OCI-LY7 (cell line): Measurements from ENCODE around the gene LRRC74A. TPM values are rescaled to one million over a fixed set of nuclear protein-coding genes. Genes with fewer than 3 reads are reported as not detected.

Source experiments
- BruUV-seq: library from RNA; stranded (reverse); fragments of 400-500 nt; replicated peaks from 2 replicates; lab custom pipeline; 2021; lab: Mats Ljungman, UMichigan
- CTCF ChIA-PET: fragments of 300-600 bp; sonication (Branson Sonifier 250); formaldehyde crosslinking; loops from one replicate; lab custom pipeline; 2022; ENCODE audit warnings: antibody characterized with exemption; ENCODE audit not compliant: unreplicated experiment; lab: Charles Lee
- POLR2A ChIA-PET: fragments of 300-600 bp; sonication (Branson Sonifier 250); formaldehyde crosslinking; loops from one replicate; lab custom pipeline; 2022; ENCODE audit warnings: antibody characterized with exemption; lab: Charles Lee
- DNase-seq: peaks from one replicate; pipeline ENCODE4 v3.0.0-alpha.2; 2015; ENCODE audit warnings: low spot score
- H2AFZ ChIP-seq: fragments of 200-600 bp; sonication (generic), shearing (Covaris generic); 2 replicates; pipeline ENCODE4 v1.6.1; 2014; ENCODE audit warnings: mild to moderate bottlenecking, antibody characterized with exemption, low read length, moderate library complexity
- H3K27ac ChIP-seq: fragments of 200-600 bp; sonication (generic); 2 replicates; pipeline ENCODE4 v1.5.1; 2014; ENCODE audit warnings: mixed run types, low read depth, mild to moderate bottlenecking, moderate library complexity, low read length, inconsistent platforms; ENCODE audit not compliant: poor library complexity, severe bottlenecking
- H3K36me3 ChIP-seq: fragments of 200-600 bp; sonication (generic); 2 replicates; pipeline ENCODE4 v1.6.1; 2014; ENCODE audit warnings: mild to moderate bottlenecking, antibody characterized with exemption, low read length, moderate library complexity, mixed read lengths; ENCODE audit not compliant: insufficient read depth
- H3K4me1 ChIP-seq: fragments of 200-600 bp; sonication (generic); 2 replicates; pipeline ENCODE4 v1.5.1; 2014; ENCODE audit warnings: mild to moderate bottlenecking, low read length; ENCODE audit not compliant: insufficient read depth, poor library complexity, severe bottlenecking
- H3K4me2 ChIP-seq: fragments of 200-600 bp; sonication (generic); 2 replicates; pipeline ENCODE4 v1.6.1; 2014; ENCODE audit warnings: mild to moderate bottlenecking, low read length
- H3K4me3 ChIP-seq: fragments of 200-600 bp; sonication (generic); 2 replicates; pipeline ENCODE4 v1.5.1; 2014; ENCODE audit warnings: mild to moderate bottlenecking, low read depth, low read length; ENCODE audit not compliant: poor library complexity, severe bottlenecking
- H3K79me2 ChIP-seq: fragments of 200-600 bp; sonication (generic); 2 replicates; pipeline ENCODE4 v1.6.1; 2016; ENCODE audit warnings: low read depth, mild to moderate bottlenecking, low read length, moderate library complexity, mixed read lengths; ENCODE audit not compliant: insufficient read depth
- H3K9me2 ChIP-seq: fragments of 200-600 bp; sonication (generic); 2 replicates; pipeline ENCODE4 v1.6.1; 2016; ENCODE audit warnings: mild to moderate bottlenecking, low read length, mixed read lengths; ENCODE audit not compliant: insufficient read depth
- H3K9me3 ChIP-seq: fragments of 200-600 bp; sonication (generic); 2 replicates; pipeline ENCODE4 v1.6.1; 2014; ENCODE audit warnings: mild to moderate bottlenecking, mixed run types, low read length, mixed read lengths
- H4K20me1 ChIP-seq: fragments of 200-600 bp; sonication (generic); 2 replicates; pipeline ENCODE4 v1.6.1; 2014; ENCODE audit warnings: mild to moderate bottlenecking, antibody characterized with exemption, low read length, moderate library complexity, mixed read lengths; ENCODE audit not compliant: insufficient read depth
- EZH2phosphoT487 ChIP-seq: fragments of 200-600 bp; sonication (generic); IDR thresholded peaks from 2 replicates; pipeline ENCODE4 v1.6.1; 2018; ENCODE audit warnings: low read depth, borderline replicate concordance, mild to moderate bottlenecking, mixed run types, antibody characterized with exemption, low read length, moderate library complexity, mixed read lengths
- intact Hi-C: fragments of 100-400 bp; cut with micrococcal nuclease; formaldehyde crosslinking; loops from one replicate; pipeline ENCODE4 v1.10.0; 2022; ENCODE audit not compliant: unreplicated experiment
- total RNA-seq, 2 experiments: library from RNA; depleted of rRNA in 1 of 2; stranded (reverse); fragments of >200 nt in 1 of 2; shearing (Covaris generic) in 1 of 2; gene quantifications; 2 replicates each; pipeline ENCODE4 v1.2.3, GENCODE V29; 2014 to 2022
- TF ChIP-seq, protein P1 (sequence below): fragments of 200-600 bp; sonication (generic); conservative IDR thresholded peaks from 2 replicates; pipeline ENCODE4 v1.5.1; 2014; ENCODE audit warnings: mild to moderate bottlenecking, antibody characterized with exemption, low read length, moderate library complexity, mixed read lengths

LRRC74A gene
- total RNA-seq, 2 experiments from 2014 or later = not detected

GRCh38 chr14:76876076-76876475 is 49.9 kb downstream of the LRRC74A start:
- H3K9me3 ChIP-seq = no peaks in the 10 kb centered on the region
- no TSS peak for BruUV-seq
- H3K9me2 ChIP-seq = no peaks in the 10 kb centered on the region
- no peaks in the 10 kb centered on the region for H3K36me3 ChIP-seq
- H3K27ac ChIP-seq = no peak overlapping the region
- ChIA-PET CTCF (interaction anchor here (0.6 to 3.4 kb wide), 7 partner anchors 12 to 274 kb away, joined by 3 to 15 read pairs (median 4); no protein-coding TSS in a partner anchor), POLR2A (interaction anchor here (0.6 to 1.9 kb wide), 4 partner anchors 34 to 221 kb away, joined by 3 to 6 read pairs (median 3); no protein-coding TSS in a partner anchor)
- H4K20me1 ChIP-seq = no peaks in the 10 kb centered on the region
- DNase-seq = peak; percentile 54
- H3K79me2 ChIP-seq = no peaks in the 10 kb centered on the region
- H3K4me3 ChIP-seq = no peak overlapping the region
- no peak for TF ChIP-seq EZH2phosphoT487
- TF ChIP-seq, protein P1, sequence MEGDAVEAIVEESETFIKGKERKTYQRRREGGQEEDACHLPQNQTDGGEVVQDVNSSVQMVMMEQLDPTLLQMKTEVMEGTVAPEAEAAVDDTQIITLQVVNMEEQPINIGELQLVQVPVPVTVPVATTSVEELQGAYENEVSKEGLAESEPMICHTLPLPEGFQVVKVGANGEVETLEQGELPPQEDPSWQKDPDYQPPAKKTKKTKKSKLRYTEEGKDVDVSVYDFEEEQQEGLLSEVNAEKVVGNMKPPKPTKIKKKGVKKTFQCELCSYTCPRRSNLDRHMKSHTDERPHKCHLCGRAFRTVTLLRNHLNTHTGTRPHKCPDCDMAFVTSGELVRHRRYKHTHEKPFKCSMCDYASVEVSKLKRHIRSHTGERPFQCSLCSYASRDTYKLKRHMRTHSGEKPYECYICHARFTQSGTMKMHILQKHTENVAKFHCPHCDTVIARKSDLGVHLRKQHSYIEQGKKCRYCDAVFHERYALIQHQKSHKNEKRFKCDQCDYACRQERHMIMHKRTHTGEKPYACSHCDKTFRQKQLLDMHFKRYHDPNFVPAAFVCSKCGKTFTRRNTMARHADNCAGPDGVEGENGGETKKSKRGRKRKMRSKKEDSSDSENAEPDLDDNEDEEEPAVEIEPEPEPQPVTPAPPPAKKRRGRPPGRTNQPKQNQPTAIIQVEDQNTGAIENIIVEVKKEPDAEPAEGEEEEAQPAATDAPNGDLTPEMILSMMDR = peak; percentile 87
- no peak overlapping the region for H3K4me2 ChIP-seq
- intact Hi-C loops = loop anchor here (1.0 to 10.0 kb wide), 6 partner anchors 29 to 279 kb away; no protein-coding TSS in a partner anchor
- no peaks in the 10 kb centered on the region for H3K4me1 ChIP-seq
- no peak overlapping the region for H2AFZ ChIP-seq

DNA sequence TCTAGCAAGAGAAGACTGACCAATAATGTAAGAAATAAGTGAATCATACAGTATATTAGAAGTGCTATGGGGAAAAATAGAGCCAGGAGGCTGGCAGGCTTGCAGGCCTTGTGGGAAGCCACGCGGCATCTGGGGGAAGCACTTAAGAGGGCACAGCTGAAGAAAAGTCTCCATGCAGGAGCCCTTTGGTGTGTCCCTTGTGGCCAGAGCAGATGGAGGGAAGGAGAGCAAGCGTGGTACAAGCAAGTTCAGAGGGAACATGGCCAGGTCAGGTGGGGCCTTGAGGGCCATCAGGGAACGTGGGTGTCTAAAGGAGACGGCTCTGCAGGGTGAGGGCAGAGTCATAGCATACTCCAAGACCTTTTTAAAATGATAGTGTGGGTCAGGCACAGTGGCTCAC is 51.7 kb downstream of the LRRC74A start:
- Histone ChIP-seq H3K9me2 (no peaks in the 10 kb centered on the region), H3K4me1 (no peaks in the 10 kb centered on the region), H2AFZ (no peak overlapping the region), H3K4me2 (no peak overlapping the region), H3K9me3 (no peaks in the 10 kb centered on the region), H3K4me3 (no peak overlapping the region), H3K27ac (no peak overlapping the region), H3K79me2 (no peaks in the 10 kb centered on the region), H3K36me3 (no peaks in the 10 kb centered on the region), H4K20me1 (no peaks in the 10 kb centered on the region)
- no TSS peak for BruUV-seq
- intact Hi-C loops = loop anchor here (2.0 to 10.0 kb wide), 2 partner anchors 27 to 277 kb away; no protein-coding TSS in a partner anchor
- DNase-seq = no peak
- ChIA-PET POLR2A (interaction anchor here (0.7 kb wide), 3 partner anchors 30 to 1696 kb away, joined by 3 to 9 read pairs (median 3); no protein-coding TSS in a partner anchor), CTCF (interaction anchor here (3.4 kb wide), 1 partner anchor 192 kb away, joined by 15 read pairs; no protein-coding TSS in a partner anchor)
- TF ChIP-seq EZH2phosphoT487 = no peak
- TF ChIP-seq, protein P1 = no peak

DNA sequence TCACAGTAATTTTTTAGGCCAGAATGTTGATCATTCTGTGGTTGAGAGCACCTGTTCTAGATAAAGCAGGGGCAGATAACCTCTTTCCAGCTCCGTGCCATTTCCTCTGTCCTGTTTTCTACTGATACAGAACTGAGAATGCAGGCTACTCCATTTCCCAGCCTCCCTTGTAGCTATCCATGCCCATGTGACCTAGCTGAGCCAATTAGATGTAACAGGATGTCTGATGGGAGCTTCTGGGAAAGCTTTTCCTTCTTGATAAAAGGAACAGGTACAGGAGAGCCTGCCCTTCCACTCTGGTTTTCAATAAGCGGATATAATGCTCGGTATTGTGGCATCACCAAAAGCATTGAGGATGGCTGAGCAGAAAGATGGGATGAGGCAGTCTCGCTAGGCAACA is 54.2 kb downstream of the LRRC74A start:
- DNase-seq = no peak
- Histone ChIP-seq H3K27ac (no peak overlapping the region), H2AFZ (no peak overlapping the region), H3K9me2 (no peaks in the 10 kb centered on the region), H3K4me2 (no peak overlapping the region), H3K4me3 (no peak overlapping the region), H4K20me1 (no peaks in the 10 kb centered on the region), H3K79me2 (no peaks in the 10 kb centered on the region), H3K36me3 (no peaks in the 10 kb centered on the region), H3K9me3 (no peaks in the 10 kb centered on the region), H3K4me1 (peaks cover 6% of the 10 kb centered on the region)
- intact Hi-C loops = no loop called here
- CTCF ChIA-PET = interaction anchor here (0.8 kb wide), 1 partner anchor 190 kb away, joined by 3 read pairs; no protein-coding TSS in a partner anchor
- BruUV-seq = no TSS peak
- POLR2A ChIA-PET = no interaction called here
- no peak for TF ChIP-seq EZH2phosphoT487
- TF ChIP-seq, protein P1 = no peak
